ENCODE results near the gene LETM1. TPM values are rescaled to one million over a fixed set of nuclear protein-coding genes. Genes with fewer than 3 reads are reported as not detected.

LETM1 gene
- total RNA-seq, 1 experiment from 2014 or later, result 67.3 TPM

DNA sequence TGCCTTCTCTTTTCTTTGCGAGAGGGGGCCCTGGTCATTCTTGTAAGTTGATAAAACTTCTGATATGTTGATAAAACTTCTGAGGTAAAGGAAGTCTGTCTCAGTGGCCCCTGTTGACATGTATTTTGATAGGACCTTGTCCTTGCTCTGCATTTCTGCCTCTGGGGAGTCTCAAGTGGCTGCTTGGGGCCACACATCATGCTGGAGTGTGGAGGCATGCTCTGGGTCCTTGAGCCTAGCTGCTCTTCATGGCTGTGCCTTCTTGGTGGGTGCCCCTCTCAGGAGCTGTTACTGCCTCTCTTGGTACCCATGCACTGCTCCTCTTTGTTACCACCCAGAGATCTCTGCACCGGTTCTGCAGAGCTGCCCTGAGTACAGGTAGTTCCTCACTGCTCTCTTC is 29.5 kb upstream of the LETM1 start:
- CTCF ChIA-PET, result no interaction called here
- BruUV-seq (replicated peaks), result no TSS peak
- POLR2A ChIA-PET, result no interaction called here

DNA sequence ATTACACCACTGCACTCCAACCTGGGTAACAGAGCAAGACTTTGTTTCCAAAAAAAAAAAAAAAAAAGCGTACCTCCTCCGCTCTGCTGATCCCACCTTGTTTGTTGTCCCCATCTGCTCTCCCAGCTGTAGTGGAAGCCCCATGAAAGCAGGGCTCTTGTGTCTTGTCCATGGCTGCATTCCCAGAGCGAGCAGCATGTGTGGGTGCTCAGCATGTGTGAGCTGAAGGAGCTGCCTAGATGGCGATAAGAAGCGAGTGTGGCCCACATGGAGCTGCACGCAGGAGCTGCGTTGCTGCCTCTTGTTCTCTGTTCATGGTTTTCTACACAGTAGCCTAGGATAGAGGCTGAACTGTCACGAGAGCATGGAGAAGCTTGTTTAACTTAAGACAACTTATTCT is 27.6 kb upstream of the LETM1 start:
- no peaks in the 10 kb centered on the region for H3K9me2 ChIP-seq (ENCODE audit: insufficient read depth)
- BruUV-seq (replicated peaks), result no TSS peak
- no peak overlapping the region for H3K4me3 ChIP-seq (replicated peaks in 1 of 2; ENCODE audit: low read depth in 1 of 2, low read length in 2 of 2)
- H3K27me3 ChIP-seq (ENCODE audit: insufficient read depth, low read length), result no peaks in the 10 kb centered on the region
- peaks cover 100% of the 10 kb centered on the region for H3K79me2 ChIP-seq (ENCODE audit: insufficient read depth, low read length)
- RAD21 ChIA-PET (ENCODE audit: low non-redundant PET in 1 of 2, low total read pairs in 2 of 2, uncharacterized antibody in 2 of 2, unreplicated experiment in 2 of 2), result interaction anchor here in 1 of 2 experiments (0.7 kb wide), 1 partner anchor 23 kb away, joined by 5 read pairs; no protein-coding TSS in a partner anchor
- peaks cover 10% of the 10 kb centered on the region; the same call in 1 of the 2 replicates for H4K20me1 ChIP-seq (ENCODE audit: insufficient read depth)
- no peak overlapping the region for H3K9ac ChIP-seq (ENCODE audit: low read length)
- ATAC-seq (no peak), DNase-seq (ENCODE audit: low read depth, low spot score) (no peak)
- H2AFZ ChIP-seq (ENCODE audit: low read depth, low read length, poor library complexity, severe bottlenecking), result no peak overlapping the region
- no peaks in the 10 kb centered on the region for H3K9me3 ChIP-seq (ENCODE audit: control insufficient read depth in 1 of 2, insufficient read depth in 1 of 2, low read depth in 1 of 2, low read length in 2 of 2)
- CTCF ChIA-PET, result no interaction called here
- peaks cover 0 to 2% of the 10 kb centered on the region in 2 experiments; a peak in 1 of 4 replicates for H3K4me1 ChIP-seq (ENCODE audit: control insufficient read depth in 1 of 2, insufficient read depth in 2 of 2, low read length in 2 of 2)
- POLR2A ChIA-PET, result no interaction called here
- H3K27ac ChIP-seq (ENCODE audit: low read depth, low read length), result no peak overlapping the region
- H3K4me2 ChIP-seq (ENCODE audit: low read length), result no peak overlapping the region
- 0 out of 4 replicates have a peak, but pooled peaks cover 0 to 7% of the 10 kb centered on the region in 2 experiments for H3K36me3 ChIP-seq (ENCODE audit: control insufficient read depth in 1 of 2, insufficient read depth in 2 of 2, low read length in 2 of 2)
- intact Hi-C loops (cut with micrococcal nuclease), result no loop called here
- TF ChIP-seq CBX3 (IDR thresholded peaks at IDR 0.05; ENCODE audit: low read depth) (no peak), POLR2AphosphoS5 (IDR thresholded peaks at IDR 0.05; ENCODE audit: low read depth, low read length) (no peak), SRF (IDR thresholded peaks at IDR 0.05; ENCODE audit: low read depth) (no peak), ZNF274 (IDR thresholded peaks at IDR 0.05; ENCODE audit: low read depth, low read length) (no peak), EZH2phosphoT487 (IDR thresholded peaks at IDR 0.05; ENCODE audit: borderline replicate concordance) (no peak), FOSL1 (IDR thresholded peaks at IDR 0.05; ENCODE audit: low read depth) (no peak)
- TF ChIP-seq, protein P1, sequence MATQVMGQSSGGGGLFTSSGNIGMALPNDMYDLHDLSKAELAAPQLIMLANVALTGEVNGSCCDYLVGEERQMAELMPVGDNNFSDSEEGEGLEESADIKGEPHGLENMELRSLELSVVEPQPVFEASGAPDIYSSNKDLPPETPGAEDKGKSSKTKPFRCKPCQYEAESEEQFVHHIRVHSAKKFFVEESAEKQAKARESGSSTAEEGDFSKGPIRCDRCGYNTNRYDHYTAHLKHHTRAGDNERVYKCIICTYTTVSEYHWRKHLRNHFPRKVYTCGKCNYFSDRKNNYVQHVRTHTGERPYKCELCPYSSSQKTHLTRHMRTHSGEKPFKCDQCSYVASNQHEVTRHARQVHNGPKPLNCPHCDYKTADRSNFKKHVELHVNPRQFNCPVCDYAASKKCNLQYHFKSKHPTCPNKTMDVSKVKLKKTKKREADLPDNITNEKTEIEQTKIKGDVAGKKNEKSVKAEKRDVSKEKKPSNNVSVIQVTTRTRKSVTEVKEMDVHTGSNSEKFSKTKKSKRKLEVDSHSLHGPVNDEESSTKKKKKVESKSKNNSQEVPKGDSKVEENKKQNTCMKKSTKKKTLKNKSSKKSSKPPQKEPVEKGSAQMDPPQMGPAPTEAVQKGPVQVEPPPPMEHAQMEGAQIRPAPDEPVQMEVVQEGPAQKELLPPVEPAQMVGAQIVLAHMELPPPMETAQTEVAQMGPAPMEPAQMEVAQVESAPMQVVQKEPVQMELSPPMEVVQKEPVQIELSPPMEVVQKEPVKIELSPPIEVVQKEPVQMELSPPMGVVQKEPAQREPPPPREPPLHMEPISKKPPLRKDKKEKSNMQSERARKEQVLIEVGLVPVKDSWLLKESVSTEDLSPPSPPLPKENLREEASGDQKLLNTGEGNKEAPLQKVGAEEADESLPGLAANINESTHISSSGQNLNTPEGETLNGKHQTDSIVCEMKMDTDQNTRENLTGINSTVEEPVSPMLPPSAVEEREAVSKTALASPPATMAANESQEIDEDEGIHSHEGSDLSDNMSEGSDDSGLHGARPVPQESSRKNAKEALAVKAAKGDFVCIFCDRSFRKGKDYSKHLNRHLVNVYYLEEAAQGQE (IDR thresholded peaks at IDR 0.05; ENCODE audit: low read depth), result no peak

More for the DNA sequence above, 29.5 kb upstream of the LETM1 start:
- ATAC-seq (no peak), DNase-seq (ENCODE audit: low read depth, low spot score) (no peak)
- Histone ChIP-seq H3K4me1 (ENCODE audit: control insufficient read depth in 1 of 2, insufficient read depth in 2 of 2, low read length in 2 of 2) (peaks cover 0 to 9% of the 10 kb centered on the region in 2 experiments; a peak in 1 of 4 replicates), H3K4me2 (ENCODE audit: low read length) (no peak overlapping the region), H3K9ac (ENCODE audit: low read length) (no peak overlapping the region), H3K27me3 (ENCODE audit: insufficient read depth, low read length) (no peaks in the 10 kb centered on the region), H3K9me2 (ENCODE audit: insufficient read depth) (no peaks in the 10 kb centered on the region), H4K20me1 (ENCODE audit: insufficient read depth) (peaks cover 10% of the 10 kb centered on the region; the same call in 1 of the 2 replicates), H3K79me2 (ENCODE audit: insufficient read depth, low read length) (peaks cover 100% of the 10 kb centered on the region), H3K4me3 (replicated peaks in 1 of 2; ENCODE audit: low read depth in 1 of 2, low read length in 2 of 2) (no peak overlapping the region), H3K27ac (ENCODE audit: low read depth, low read length) (no peak overlapping the region), H3K36me3 (ENCODE audit: control insufficient read depth in 1 of 2, insufficient read depth in 2 of 2, low read length in 2 of 2) (0 out of 4 replicates have a peak, but pooled peaks cover 0 to 7% of the 10 kb centered on the region in 2 experiments), H2AFZ (ENCODE audit: low read depth, low read length, poor library complexity, severe bottlenecking) (no peak overlapping the region), H3K9me3 (ENCODE audit: control insufficient read depth in 1 of 2, insufficient read depth in 1 of 2, low read depth in 1 of 2, low read length in 2 of 2) (no peaks in the 10 kb centered on the region)
- RAD21 ChIA-PET (ENCODE audit: low non-redundant PET in 1 of 2, low total read pairs in 2 of 2, uncharacterized antibody in 2 of 2, unreplicated experiment in 2 of 2), result no interaction called here
- TF ChIP-seq SP1 (IDR thresholded peaks at IDR 0.05; ENCODE audit: low read depth), result no peak
- TF ChIP-seq, protein P2, sequence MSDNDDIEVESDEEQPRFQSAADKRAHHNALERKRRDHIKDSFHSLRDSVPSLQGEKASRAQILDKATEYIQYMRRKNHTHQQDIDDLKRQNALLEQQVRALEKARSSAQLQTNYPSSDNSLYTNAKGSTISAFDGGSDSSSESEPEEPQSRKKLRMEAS (IDR thresholded peaks at IDR 0.05), result no peak
- no peak for TF ChIP-seq EZH2 (IDR thresholded peaks at IDR 0.05)
- TF ChIP-seq TCF7L2 (IDR thresholded peaks at IDR 0.05; ENCODE audit: borderline replicate concordance, extremely low read depth, insufficient read depth, insufficient read length), result no peak
- TF ChIP-seq ELF1 (IDR thresholded peaks at IDR 0.05; ENCODE audit: borderline replicate concordance, low read depth), result no peak
- no peak for TF ChIP-seq POLR2AphosphoS5 (IDR thresholded peaks at IDR 0.05; ENCODE audit: low read depth, low read length)
- TF ChIP-seq ZFX (IDR thresholded peaks at IDR 0.05), result no peak
- TF ChIP-seq FOSL1 (IDR thresholded peaks at IDR 0.05; ENCODE audit: low read depth), result no peak
- no peak for TF ChIP-seq CEBPB (IDR thresholded peaks at IDR 0.05; ENCODE audit: low read depth)
- no peak for TF ChIP-seq YY1 (IDR thresholded peaks at IDR 0.05; ENCODE audit: extremely low read depth, insufficient replicate concordance, low read depth, low read length)
- no peak for TF ChIP-seq ZNF274 (IDR thresholded peaks at IDR 0.05; ENCODE audit: low read depth, low read length)
- TF ChIP-seq JUND (IDR thresholded peaks at IDR 0.05), result no peak
- no peak for TF ChIP-seq POLR2A (IDR thresholded peaks at IDR 0.05; ENCODE audit: borderline replicate concordance, extremely low read depth, insufficient read depth, insufficient read length)
- no peak for TF ChIP-seq SIN3A (IDR thresholded peaks at IDR 0.05; ENCODE audit: low read depth)
- TF ChIP-seq EZH2phosphoT487 (IDR thresholded peaks at IDR 0.05; ENCODE audit: borderline replicate concordance), result no peak
- TF ChIP-seq, protein P3, sequence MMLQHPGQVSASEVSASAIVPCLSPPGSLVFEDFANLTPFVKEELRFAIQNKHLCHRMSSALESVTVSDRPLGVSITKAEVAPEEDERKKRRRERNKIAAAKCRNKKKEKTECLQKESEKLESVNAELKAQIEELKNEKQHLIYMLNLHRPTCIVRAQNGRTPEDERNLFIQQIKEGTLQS (IDR thresholded peaks at IDR 0.05), result no peak
- intact Hi-C loops (cut with micrococcal nuclease), result no loop called here
